ENCODE results near the gene DPH6.

DNA sequence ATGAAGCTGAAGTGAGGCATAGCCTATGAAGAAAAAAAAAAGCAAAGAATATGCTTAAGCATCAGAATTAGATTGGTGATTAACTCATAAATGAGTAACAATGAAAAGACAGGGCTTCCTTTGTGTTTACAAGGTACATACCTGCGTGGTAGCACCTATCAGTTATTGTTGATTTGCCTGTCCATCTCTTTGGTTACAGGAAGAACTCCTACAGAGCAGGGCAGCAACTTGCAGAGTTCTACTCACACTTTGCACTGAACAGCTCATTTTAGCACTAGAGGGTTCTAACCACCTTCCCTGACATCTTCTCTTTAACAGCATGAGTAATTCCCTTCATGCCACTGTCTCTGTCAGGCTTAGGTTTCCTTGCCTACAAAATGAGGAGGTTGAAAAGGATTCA is 166.0 kb downstream of the DPH6 start:
- TF ChIP-seq EZH2 (IDR thresholded peaks at IDR 0.05), result no peak
- no peak for TF ChIP-seq POLR2AphosphoS5 (IDR thresholded peaks at IDR 0.05; ENCODE audit: borderline replicate concordance, low read depth, low read length)
